ENCODE data around the gene TCF4.

The TCF4 gene

GRCh38 chr18:55497825-55498403 lies 90.1 kb downstream of the TCF4 start:
- no peak for DNase-seq (ENCODE audit: low read depth)
- TF ChIP-seq, protein P1, sequence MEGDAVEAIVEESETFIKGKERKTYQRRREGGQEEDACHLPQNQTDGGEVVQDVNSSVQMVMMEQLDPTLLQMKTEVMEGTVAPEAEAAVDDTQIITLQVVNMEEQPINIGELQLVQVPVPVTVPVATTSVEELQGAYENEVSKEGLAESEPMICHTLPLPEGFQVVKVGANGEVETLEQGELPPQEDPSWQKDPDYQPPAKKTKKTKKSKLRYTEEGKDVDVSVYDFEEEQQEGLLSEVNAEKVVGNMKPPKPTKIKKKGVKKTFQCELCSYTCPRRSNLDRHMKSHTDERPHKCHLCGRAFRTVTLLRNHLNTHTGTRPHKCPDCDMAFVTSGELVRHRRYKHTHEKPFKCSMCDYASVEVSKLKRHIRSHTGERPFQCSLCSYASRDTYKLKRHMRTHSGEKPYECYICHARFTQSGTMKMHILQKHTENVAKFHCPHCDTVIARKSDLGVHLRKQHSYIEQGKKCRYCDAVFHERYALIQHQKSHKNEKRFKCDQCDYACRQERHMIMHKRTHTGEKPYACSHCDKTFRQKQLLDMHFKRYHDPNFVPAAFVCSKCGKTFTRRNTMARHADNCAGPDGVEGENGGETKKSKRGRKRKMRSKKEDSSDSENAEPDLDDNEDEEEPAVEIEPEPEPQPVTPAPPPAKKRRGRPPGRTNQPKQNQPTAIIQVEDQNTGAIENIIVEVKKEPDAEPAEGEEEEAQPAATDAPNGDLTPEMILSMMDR (conservative IDR thresholded peaks at IDR 0.05; ENCODE audit: control insufficient read depth, insufficient read depth, low read depth, low read length), result no peak
- H3K4me3 ChIP-seq (ENCODE audit: control insufficient read depth, low read depth, low read length), result no peak overlapping the region

- H3K4me3 ChIP-seq (ENCODE audit: control insufficient read depth, low read depth, low read length), result no peak overlapping the region
- TF ChIP-seq, protein P1 (conservative IDR thresholded peaks at IDR 0.05; ENCODE audit: control insufficient read depth, insufficient read depth, low read depth, low read length), result no peak
- peak; percentile 47 for DNase-seq (ENCODE audit: low read depth)
Measured at GRCh38 chr18:55494899-55495298, 93.1 kb downstream of the TCF4 start.

DNA sequence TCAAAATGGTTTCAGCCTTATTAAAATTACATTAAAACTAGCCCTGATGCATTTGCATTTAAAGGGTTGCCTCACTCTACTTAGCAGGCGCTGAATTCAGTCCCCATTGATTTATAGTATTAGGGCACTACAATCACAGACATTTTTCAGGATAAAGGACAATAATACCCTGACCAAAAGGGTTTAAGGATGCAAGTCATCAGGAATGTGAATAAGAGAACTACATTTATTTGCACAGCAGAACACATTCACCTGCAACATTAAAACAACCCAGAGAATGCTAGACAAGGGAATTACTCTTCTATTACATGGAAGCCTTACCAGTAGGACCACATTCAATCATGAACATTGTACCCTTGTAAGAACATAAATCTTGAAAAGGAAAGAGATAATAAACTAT lies 93.6 kb downstream of the TCF4 start:
- H3K4me3 ChIP-seq (ENCODE audit: control insufficient read depth, low read depth, low read length), result no peak overlapping the region
- TF ChIP-seq, protein P1 (conservative IDR thresholded peaks at IDR 0.05; ENCODE audit: control insufficient read depth, insufficient read depth, low read depth, low read length), result no peak
- no peak for DNase-seq (ENCODE audit: low read depth)

DNA sequence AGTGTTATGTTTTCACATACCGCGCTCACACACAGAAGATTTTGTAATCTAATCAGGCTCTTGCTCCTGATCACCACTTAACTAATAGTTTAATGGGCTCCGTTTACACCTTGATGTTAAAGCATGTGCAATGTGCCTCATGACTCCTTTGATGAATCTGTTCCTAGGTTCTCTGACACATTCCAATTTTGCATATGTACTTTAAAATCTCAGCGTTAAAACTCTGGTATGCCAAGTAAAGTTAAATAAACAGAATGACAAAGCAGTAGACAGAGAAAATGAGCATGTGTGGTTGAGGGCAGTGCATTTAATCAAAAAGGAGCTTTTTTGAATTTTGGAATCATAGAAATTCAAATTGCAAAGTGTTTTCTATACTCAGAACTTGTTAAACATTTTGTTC lies 96.4 kb downstream of the TCF4 start:
- TF ChIP-seq, protein P1 (conservative IDR thresholded peaks at IDR 0.05; ENCODE audit: control insufficient read depth, insufficient read depth, low read depth, low read length), result no peak
- no peak for DNase-seq (ENCODE audit: low read depth)
- no peak overlapping the region for H3K4me3 ChIP-seq (ENCODE audit: control insufficient read depth, low read depth, low read length)

GRCh38 chr18:55489034-55489986 lies 98.7 kb downstream of the TCF4 start:
- TF ChIP-seq, protein P1 (conservative IDR thresholded peaks at IDR 0.05; ENCODE audit: control insufficient read depth, insufficient read depth, low read depth, low read length), result no peak
- DNase-seq (ENCODE audit: low read depth), result no peak
- no peak overlapping the region for H3K4me3 ChIP-seq (ENCODE audit: control insufficient read depth, low read depth, low read length)

GRCh38 chr18:55488473-55488872 lies 99.5 kb downstream of the TCF4 start:
- no peak for DNase-seq (ENCODE audit: low read depth)
- no peak overlapping the region for H3K4me3 ChIP-seq (ENCODE audit: control insufficient read depth, low read depth, low read length)
- TF ChIP-seq, protein P1 (conservative IDR thresholded peaks at IDR 0.05; ENCODE audit: control insufficient read depth, insufficient read depth, low read depth, low read length), result no peak

Data from fibroblast of mammary gland (primary cell).